ENCODE data around the gene CLDN1.

The CLDN1 gene

GRCh38 chr3:190357468-190357867 lies 35.2 kb upstream of the CLDN1 start:
- H3K4me3 ChIP-seq (ENCODE audit: low read length, poor library complexity, severe bottlenecking) = no peak overlapping the region
- no peaks in the 10 kb centered on the region for H3K79me2 ChIP-seq (ENCODE audit: insufficient read depth, low read length)
- no peaks in the 10 kb centered on the region for H3F3A ChIP-seq (ENCODE audit: low read depth)
- H3K9me3 ChIP-seq (ENCODE audit: insufficient read depth, low read depth, low read length) = no peaks in the 10 kb centered on the region
- H3K4me2 ChIP-seq (ENCODE audit: low read depth, low read length, poor library complexity, severe bottlenecking) = no peak overlapping the region
- no peak overlapping the region for H3K9ac ChIP-seq (ENCODE audit: low read depth, low read length, poor library complexity, severe bottlenecking)
- H3K9me2 ChIP-seq (replicated peaks; ENCODE audit: low read depth, low read length) = no peaks in the 10 kb centered on the region
- no peak overlapping the region; the same call in 1 of the 2 replicates for H2AFZ ChIP-seq (ENCODE audit: low read length)
- no peak for TF ChIP-seq CTCF (conservative IDR thresholded peaks at IDR 0.05; ENCODE audit: low read length)
- TF ChIP-seq EZH2phosphoT487 (IDR thresholded peaks at IDR 0.05; ENCODE audit: borderline replicate concordance) = no peak
- no peaks in the 10 kb centered on the region for H3K4me1 ChIP-seq (ENCODE audit: insufficient read depth, low read length, poor library complexity, severe bottlenecking)
- no peaks in the 10 kb centered on the region for H3K36me3 ChIP-seq (ENCODE audit: insufficient read depth, low read length)
- H4K20me1 ChIP-seq (ENCODE audit: insufficient read depth, low read length, poor library complexity, severe bottlenecking) = no peaks in the 10 kb centered on the region
- H3K27me3 ChIP-seq (ENCODE audit: insufficient read depth, low read length, poor library complexity, severe bottlenecking) = no peaks in the 10 kb centered on the region

GRCh38 chr3:190356246-190356645 lies 34.0 kb upstream of the CLDN1 start:
- H3K27me3 ChIP-seq (ENCODE audit: insufficient read depth, low read length, poor library complexity, severe bottlenecking) = no peaks in the 10 kb centered on the region
- H3F3A ChIP-seq (ENCODE audit: low read depth) = no peaks in the 10 kb centered on the region
- H3K9ac ChIP-seq (ENCODE audit: low read depth, low read length, poor library complexity, severe bottlenecking) = no peak overlapping the region
- no peak for TF ChIP-seq EZH2phosphoT487 (IDR thresholded peaks at IDR 0.05; ENCODE audit: borderline replicate concordance)
- TF ChIP-seq CTCF (conservative IDR thresholded peaks at IDR 0.05; ENCODE audit: low read length) = no peak
- no peaks in the 10 kb centered on the region for H3K79me2 ChIP-seq (ENCODE audit: insufficient read depth, low read length)
- no peaks in the 10 kb centered on the region for H3K36me3 ChIP-seq (ENCODE audit: insufficient read depth, low read length)
- no peaks in the 10 kb centered on the region for H3K4me1 ChIP-seq (ENCODE audit: insufficient read depth, low read length, poor library complexity, severe bottlenecking)
- H3K9me3 ChIP-seq (ENCODE audit: insufficient read depth, low read depth, low read length) = no peaks in the 10 kb centered on the region
- H3K4me2 ChIP-seq (ENCODE audit: low read depth, low read length, poor library complexity, severe bottlenecking) = no peak overlapping the region
- no peaks in the 10 kb centered on the region for H3K9me2 ChIP-seq (replicated peaks; ENCODE audit: low read depth, low read length)
- no peaks in the 10 kb centered on the region for H4K20me1 ChIP-seq (ENCODE audit: insufficient read depth, low read length, poor library complexity, severe bottlenecking)
- no peak overlapping the region for H2AFZ ChIP-seq (ENCODE audit: low read length)
- no peak overlapping the region for H3K4me3 ChIP-seq (ENCODE audit: low read length, poor library complexity, severe bottlenecking)

GRCh38 chr3:190352861-190353457 lies 30.7 kb upstream of the CLDN1 start:
- Histone ChIP-seq H3K4me2 (ENCODE audit: low read depth, low read length, poor library complexity, severe bottlenecking) (no peak overlapping the region), H3F3A (ENCODE audit: low read depth) (no peaks in the 10 kb centered on the region), H3K36me3 (ENCODE audit: insufficient read depth, low read length) (no peaks in the 10 kb centered on the region), H4K20me1 (ENCODE audit: insufficient read depth, low read length, poor library complexity, severe bottlenecking) (no peaks in the 10 kb centered on the region), H3K79me2 (ENCODE audit: insufficient read depth, low read length) (no peaks in the 10 kb centered on the region), H2AFZ (ENCODE audit: low read length) (no peak overlapping the region), H3K27me3 (ENCODE audit: insufficient read depth, low read length, poor library complexity, severe bottlenecking) (no peaks in the 10 kb centered on the region), H3K9me2 (replicated peaks; ENCODE audit: low read depth, low read length) (no peaks in the 10 kb centered on the region), H3K4me3 (ENCODE audit: low read length, poor library complexity, severe bottlenecking) (no peak overlapping the region), H3K4me1 (ENCODE audit: insufficient read depth, low read length, poor library complexity, severe bottlenecking) (no peaks in the 10 kb centered on the region), H3K9ac (ENCODE audit: low read depth, low read length, poor library complexity, severe bottlenecking) (no peak overlapping the region), H3K9me3 (ENCODE audit: insufficient read depth, low read depth, low read length) (no peaks in the 10 kb centered on the region)
- no peak for TF ChIP-seq EZH2phosphoT487 (IDR thresholded peaks at IDR 0.05; ENCODE audit: borderline replicate concordance)
- no peak for TF ChIP-seq CTCF (conservative IDR thresholded peaks at IDR 0.05; ENCODE audit: low read length)

Measured in Loucy (cell line).